Measurements from ENCODE around the gene DCLK3.

Gene DCLK3

GRCh38 chr3:36707623-36708409, 56.5 kb downstream of the DCLK3 start:
- DNase-seq = no peak

DNA sequence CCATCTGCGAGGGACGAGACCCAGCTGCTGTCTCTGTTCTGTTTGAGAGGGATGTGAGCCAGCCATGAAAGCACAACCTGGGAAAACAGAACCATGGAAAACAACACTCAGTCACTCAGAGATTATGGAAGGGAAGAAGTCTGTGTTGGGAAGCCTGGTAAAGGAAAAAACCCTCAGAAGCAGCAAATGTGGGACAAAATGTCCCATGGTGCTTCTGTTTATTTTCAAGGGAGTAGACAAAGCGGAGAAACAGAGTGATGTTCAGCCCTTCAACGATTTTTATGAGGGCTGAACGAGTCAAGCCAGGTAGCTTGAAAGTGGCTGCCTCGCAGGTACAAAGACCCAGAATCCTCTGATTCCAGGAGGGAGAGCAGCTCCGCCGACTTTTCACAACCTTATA, 59.3 kb downstream of the DCLK3 start:
- DNase-seq = no peak

DNA sequence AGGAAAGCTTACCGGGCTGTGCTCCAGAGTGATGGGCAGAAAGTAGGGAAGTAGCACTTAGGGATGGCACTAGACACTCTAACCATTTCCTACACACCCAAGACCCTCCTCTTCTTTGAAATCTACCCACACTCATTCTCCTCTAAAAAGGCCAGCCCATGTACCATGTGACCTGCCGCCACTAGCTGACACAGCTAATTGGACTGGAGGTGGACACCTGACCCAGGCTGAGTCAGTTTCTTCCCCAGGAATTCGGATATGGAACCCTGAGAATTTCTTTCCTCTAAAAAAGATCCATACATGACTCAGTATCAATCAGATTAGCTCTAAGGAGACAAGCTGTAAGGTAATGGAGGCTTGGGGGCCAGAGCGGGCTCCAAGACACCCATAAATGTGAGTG, 60.1 kb downstream of the DCLK3 start:
- DNase-seq = no peak

DNA sequence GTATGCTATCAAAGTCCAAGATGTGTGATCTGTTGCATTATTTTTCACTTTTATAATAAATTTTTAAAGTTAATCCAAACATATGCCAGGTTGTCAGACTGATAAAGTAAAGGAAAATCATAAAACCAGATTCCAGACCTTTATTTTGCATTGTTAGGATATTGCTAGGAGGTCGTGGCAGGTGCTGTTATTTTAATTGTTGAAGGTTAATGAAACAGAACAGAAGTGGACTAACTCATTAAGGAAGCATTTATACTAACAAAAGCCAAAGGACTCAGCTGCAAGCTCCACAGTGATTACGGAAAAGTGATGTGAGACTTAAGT, 63.1 kb downstream of the DCLK3 start:
- DNase-seq = no peak

DNA sequence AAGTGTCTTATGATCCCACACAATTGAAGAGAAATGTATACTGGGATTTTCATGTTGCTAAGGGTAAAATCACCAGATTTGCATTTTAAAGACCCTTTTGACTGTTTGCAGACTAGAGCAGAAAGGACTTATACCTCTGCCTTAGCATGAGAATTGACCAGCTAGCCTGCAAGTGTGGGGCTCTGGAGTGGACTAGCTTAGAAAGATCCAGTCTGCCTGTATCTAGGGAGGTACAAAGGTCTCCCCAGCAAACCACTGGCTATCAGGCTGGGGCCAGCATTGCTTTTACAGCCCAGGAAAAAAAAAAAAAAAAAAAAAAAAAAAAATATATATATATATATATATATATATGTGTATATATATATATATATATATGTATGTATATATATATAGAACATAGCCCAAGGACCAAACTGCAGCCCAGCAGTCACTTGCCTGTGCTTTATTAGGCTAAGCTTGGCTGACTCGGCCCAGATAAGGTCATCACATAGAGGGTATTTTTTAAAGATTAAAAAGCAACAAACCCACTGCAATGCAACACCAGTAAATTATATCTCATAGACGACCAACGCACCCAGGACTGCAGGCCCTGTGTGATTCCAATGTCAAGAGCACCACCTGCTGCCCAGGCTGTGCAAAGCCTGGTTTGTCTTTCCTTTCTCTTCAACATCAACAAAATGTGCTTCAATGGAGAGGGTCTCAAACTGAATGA, 63.7 kb downstream of the DCLK3 start:
- no peak for DNase-seq

GRCh38 chr3:36698314-36698713, 66.0 kb downstream of the DCLK3 start:
- no peak for DNase-seq

DNA sequence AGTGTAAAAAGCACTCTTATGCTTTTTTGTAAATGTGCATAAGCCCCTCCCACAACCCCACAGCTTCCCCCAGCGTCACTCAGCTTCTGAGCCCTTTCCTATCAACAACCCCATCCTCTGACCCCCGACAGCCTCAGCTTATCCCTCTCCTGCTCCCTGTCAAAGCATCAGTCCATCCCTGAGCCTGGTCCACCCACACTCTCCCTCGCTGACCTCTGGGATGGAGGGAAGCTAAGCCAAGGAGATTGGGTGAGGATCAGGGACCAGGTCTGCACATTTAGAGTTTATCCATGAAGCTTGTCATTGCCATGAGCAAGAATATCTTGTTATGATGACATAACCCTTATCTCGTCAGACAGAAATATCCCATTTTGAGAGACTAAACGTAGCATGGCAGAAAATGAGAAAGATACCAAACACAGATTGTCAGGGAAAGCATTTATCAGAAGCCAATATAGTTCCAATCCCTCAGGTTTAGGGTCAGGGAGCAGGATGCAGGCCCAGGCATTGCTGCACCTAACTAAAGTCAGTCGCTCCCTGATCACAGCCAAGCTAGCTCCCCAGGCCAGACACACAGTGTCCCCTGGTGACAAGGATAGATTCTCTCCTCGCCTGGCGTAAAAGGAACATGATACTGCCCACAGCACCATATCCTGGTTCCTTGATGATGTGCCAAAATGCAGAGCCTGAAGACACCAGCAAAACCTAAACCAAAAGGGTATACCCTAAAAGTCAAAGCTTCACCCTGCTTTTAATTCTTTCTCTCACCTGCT, 66.9 kb downstream of the DCLK3 start:
- no peak for DNase-seq

- DNase-seq = no peak
These were observed 67.6 kb downstream of the DCLK3 start for GRCh38 chr3:36696799-36697198.

DNA sequence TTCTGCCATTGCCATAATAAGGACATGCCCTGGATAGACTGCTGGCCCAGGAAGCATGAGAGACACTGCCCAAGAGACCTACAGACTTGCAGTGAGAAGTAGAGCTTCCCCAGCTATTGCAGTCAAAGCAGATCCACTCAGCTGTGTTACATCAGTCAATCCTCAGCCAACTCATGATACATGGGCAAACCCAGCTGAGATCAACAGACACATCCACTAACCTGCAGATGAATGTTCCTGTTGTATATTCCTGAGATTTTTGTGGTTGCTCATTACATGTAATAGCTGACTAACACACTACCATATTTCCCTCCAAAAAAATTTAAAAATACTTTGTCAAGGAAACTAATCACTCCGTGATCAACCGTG, 68.6 kb downstream of the DCLK3 start:
- DNase-seq = no peak

DNA sequence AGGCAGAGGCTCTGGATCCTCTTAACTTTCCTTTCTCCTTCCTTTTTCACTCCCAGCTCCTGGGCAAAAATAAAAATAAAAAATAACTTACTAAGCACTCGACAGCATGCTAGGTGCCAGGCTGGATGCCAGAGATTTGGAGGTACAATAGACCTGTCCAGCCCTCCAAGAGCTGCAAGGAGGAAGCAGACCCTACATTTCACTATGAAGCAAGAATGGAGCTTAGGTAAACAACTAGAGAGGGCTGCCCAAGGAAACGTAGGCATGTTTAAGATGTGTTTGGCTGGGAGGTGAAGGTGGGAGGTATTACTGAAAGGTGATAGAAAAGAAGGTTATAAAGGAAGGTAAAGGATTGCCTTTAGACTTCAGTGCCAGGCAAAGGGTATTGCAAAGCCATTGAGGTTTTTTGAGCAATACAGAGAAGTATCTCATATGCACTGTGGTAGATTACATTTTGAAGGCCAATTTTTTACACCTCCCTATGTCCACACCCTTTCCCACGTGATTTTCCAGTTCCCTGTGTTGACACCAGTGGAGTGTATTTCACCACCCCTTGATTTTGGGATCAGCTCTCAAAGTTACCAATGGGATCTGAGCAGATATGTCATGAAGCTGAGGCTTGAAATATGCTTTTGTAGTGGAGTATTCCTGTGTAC, 69.1 kb downstream of the DCLK3 start:
- DNase-seq = no peak

- DNase-seq = no peak
These were observed 70.7 kb downstream of the DCLK3 start for GRCh38 chr3:36693670-36694069.

- DNase-seq = no peak
These were observed 74.8 kb downstream of the DCLK3 start for GRCh38 chr3:36689560-36689959.

DNA sequence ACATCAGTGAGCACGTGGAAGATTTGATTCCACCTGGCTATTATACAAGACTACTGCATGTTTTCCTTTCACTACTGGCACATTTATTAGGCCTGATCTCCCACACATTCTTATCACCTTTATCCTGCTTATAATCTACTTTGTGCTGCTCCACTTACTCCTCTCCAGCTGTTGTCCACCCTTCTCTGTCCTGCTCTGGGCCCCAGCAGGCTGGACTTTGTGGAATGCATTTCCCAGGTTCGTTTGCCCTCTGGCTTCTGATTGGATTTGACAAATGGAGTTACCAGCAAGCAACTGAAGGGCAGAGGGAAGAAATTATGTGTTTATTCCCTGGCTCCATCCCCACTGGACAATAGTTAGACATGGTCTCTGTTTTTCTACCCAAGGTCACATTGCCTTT, 75.5 kb downstream of the DCLK3 start:
- DNase-seq = no peak

- no peak for DNase-seq
These were observed 77.8 kb downstream of the DCLK3 start for GRCh38 chr3:36686516-36686915.

- DNase-seq = no peak
These were observed 82.5 kb downstream of the DCLK3 start for GRCh38 chr3:36681867-36682266.

- no peak for DNase-seq
These were observed 83.4 kb downstream of the DCLK3 start for GRCh38 chr3:36680952-36681351.

DNA sequence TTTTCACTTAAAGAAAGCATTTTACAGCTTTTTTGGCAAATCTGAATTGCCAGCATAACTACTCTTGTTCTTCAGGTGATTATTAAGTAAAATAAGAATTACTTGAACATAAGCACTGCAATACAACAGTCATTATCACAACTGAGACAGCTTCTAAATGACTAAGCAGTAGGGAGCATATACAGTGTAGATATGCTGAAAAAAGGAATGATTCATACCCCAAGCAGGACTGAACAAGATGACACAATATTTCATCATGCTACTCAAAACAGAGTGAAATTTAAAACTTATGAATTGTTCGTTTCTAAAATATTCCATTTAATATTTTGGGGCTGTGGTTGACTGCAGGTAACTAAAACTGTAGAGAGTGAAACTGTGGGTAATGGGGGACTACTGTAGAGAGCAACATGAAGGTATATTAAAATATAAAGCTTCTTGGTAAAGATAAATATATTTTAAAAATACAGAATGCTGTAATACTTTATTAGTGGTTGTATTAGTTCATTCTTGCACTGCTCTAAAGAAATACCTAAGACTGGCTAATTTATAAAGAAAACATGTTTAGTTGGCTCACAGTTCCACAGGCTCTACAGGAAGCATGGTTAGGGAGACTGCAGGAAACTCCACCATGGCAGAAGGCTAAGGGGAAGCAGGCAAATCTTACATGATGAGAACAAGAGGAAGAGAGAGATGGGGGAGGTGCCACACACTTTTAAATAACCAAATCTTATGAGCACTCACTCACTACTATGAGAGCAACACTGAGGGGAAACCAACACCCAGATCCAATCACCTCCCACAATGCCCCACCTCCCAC, 84.8 kb downstream of the DCLK3 start:
- no peak for DNase-seq

GRCh38 chr3:36678216-36679013, 85.9 kb downstream of the DCLK3 start:
- no peak for DNase-seq

- DNase-seq = no peak
These were observed 86.9 kb downstream of the DCLK3 start for GRCh38 chr3:36677331-36678007.

GRCh38 chr3:36674816-36675215, 89.5 kb downstream of the DCLK3 start:
- no peak for DNase-seq

GRCh38 chr3:36669764-36670163, 94.6 kb downstream of the DCLK3 start:
- no peak for DNase-seq

All from activated CD4-positive, CD25-positive, alpha-beta regulatory T cell treated with anti-CD3 and anti-CD28 coated beads, Interleukin-2, amount 50 U/mL, for 72 hours (primary cell).